Measurements from ENCODE around the gene POC1B. TPM values are rescaled to one million over a fixed set of nuclear protein-coding genes. Genes with fewer than 3 reads are reported as not detected.

The POC1B gene
- total RNA-seq, 1 donor from 2014 or later = 14.9 TPM

GRCh38 chr12:89499857-89500256, 26.0 kb downstream of the POC1B start:
- no peak for TF ChIP-seq CTCF (conservative IDR thresholded peaks at IDR 0.05; ENCODE audit: low read depth, low read length)
- DNase-seq (ENCODE audit: low read depth) = no peak
- no peak overlapping the region for H3K4me3 ChIP-seq (ENCODE audit: low read depth, low read length)

GRCh38 chr12:89497467-89497866, 28.4 kb downstream of the POC1B start:
- peak; percentile 76 for DNase-seq (ENCODE audit: low read depth)
- no peak overlapping the region for H3K4me3 ChIP-seq (ENCODE audit: low read depth, low read length)
- TF ChIP-seq CTCF (conservative IDR thresholded peaks at IDR 0.05; ENCODE audit: low read depth, low read length) = no peak

- TF ChIP-seq CTCF (conservative IDR thresholded peaks at IDR 0.05; ENCODE audit: low read depth, low read length) = no peak
- H3K4me3 ChIP-seq (ENCODE audit: low read depth, low read length) = no peak overlapping the region
- no peak for DNase-seq (ENCODE audit: low read depth)
These were observed 28.8 kb downstream of the POC1B start for GRCh38 chr12:89497005-89497404.

- no peak for TF ChIP-seq CTCF (conservative IDR thresholded peaks at IDR 0.05; ENCODE audit: low read depth, low read length)
- no peak overlapping the region for H3K4me3 ChIP-seq (ENCODE audit: low read depth, low read length)
- DNase-seq (ENCODE audit: low read depth) = no peak
These were observed 31.2 kb downstream of the POC1B start for GRCh38 chr12:89494411-89495231.

GRCh38 chr12:89493670-89494302, 32.1 kb downstream of the POC1B start:
- no peak for DNase-seq (ENCODE audit: low read depth)
- no peak for TF ChIP-seq CTCF (conservative IDR thresholded peaks at IDR 0.05; ENCODE audit: low read depth, low read length)
- H3K4me3 ChIP-seq (ENCODE audit: low read depth, low read length) = no peak overlapping the region

GRCh38 chr12:89492883-89493282, 33.0 kb downstream of the POC1B start:
- DNase-seq (ENCODE audit: low read depth) = no peak
- no peak overlapping the region for H3K4me3 ChIP-seq (ENCODE audit: low read depth, low read length)

More at GRCh38 chr12:89492883-89493282, 33.0 kb downstream of the POC1B start:
- TF ChIP-seq CTCF (conservative IDR thresholded peaks at IDR 0.05; ENCODE audit: low read depth, low read length) = no peak

Data from epithelial cell of proximal tubule (primary cell).